PC-9 (cell line): Measurements from ENCODE around the gene USH2A. TPM values are rescaled to one million over a fixed set of nuclear protein-coding genes. Genes with fewer than 3 reads are reported as not detected.

Experiments
- BruUV-seq: library from RNA; stranded (reverse); fragments of 400-500 nt; replicated peaks from 2 replicates; lab custom pipeline; 2021; lab: Mats Ljungman, UMichigan
- CTCF ChIA-PET: fragments of 300-600 bp; sonication (Branson Sonifier 250); formaldehyde crosslinking; loops from one replicate; lab custom pipeline; 2022; ENCODE audit warnings: antibody characterized with exemption; lab: Charles Lee
- POLR2A ChIA-PET: fragments of 300-600 bp; sonication (Branson Sonifier 250); formaldehyde crosslinking; loops from one replicate; lab custom pipeline; 2022; ENCODE audit warnings: antibody characterized with exemption; ENCODE audit not compliant: unreplicated experiment; lab: Charles Lee
- DNase-seq, 2 experiments: peaks; one replicate each; pipeline versions ENCODE4 v3.0.0 to v3.0.0-alpha.2; 2015 to 2022; ENCODE audit warnings: mixed read lengths in 1 of 2
- H2AFZ ChIP-seq: fragments of 200-600 bp; sonication (generic); 2 replicates; pipeline ENCODE4 v1.8.1; 2017; ENCODE audit warnings: antibody characterized with exemption
- H3F3A ChIP-seq: fragments of 200-600 bp; sonication (generic); 2 replicates; pipeline ENCODE4 v1.8.1; 2017; ENCODE audit warnings: antibody characterized with exemption, mild to moderate bottlenecking, low read depth; ENCODE audit not compliant: insufficient read depth
- H3K27ac ChIP-seq: fragments of 200-600 bp; sonication (generic); 2 replicates; pipeline ENCODE4 v1.6.1; 2016; ENCODE audit warnings: mixed run types
- H3K27me3 ChIP-seq: fragments of 200-600 bp; sonication (generic); 2 replicates; pipeline ENCODE4 v1.6.1; 2016; ENCODE audit warnings: low read depth, mixed run types; ENCODE audit not compliant: insufficient read depth
- H3K36me3 ChIP-seq: fragments of 200-600 bp; sonication (generic); 2 replicates; pipeline ENCODE4 v1.6.1; 2016; ENCODE audit warnings: low read depth, mixed run types
- H3K4me1 ChIP-seq: fragments of 200-600 bp; sonication (generic); replicated peaks from 2 replicates; pipeline ENCODE4 v1.6.1; 2016; ENCODE audit warnings: mixed run types; ENCODE audit not compliant: insufficient read depth
- H3K4me2 ChIP-seq: fragments of 200-600 bp; sonication (generic); 2 replicates; pipeline ENCODE4 v1.6.1; 2017; ENCODE audit warnings: mixed run types
- H3K4me3 ChIP-seq: fragments of 200-600 bp; sonication (generic); 2 replicates; pipeline ENCODE4 v1.6.1; 2016; ENCODE audit warnings: mixed run types
- H3K79me2 ChIP-seq: fragments of 200-600 bp; sonication (generic); 2 replicates; pipeline ENCODE4 v1.6.1; 2017; ENCODE audit warnings: low read depth, mixed run types
- H3K9me2 ChIP-seq: fragments of 200-600 bp; sonication (generic); 2 replicates; pipeline ENCODE4 v1.8.1; 2017; ENCODE audit warnings: mild to moderate bottlenecking; ENCODE audit not compliant: insufficient read depth
- H3K9me3 ChIP-seq: fragments of 200-600 bp; sonication (generic); 2 replicates; pipeline ENCODE4 v1.8.1; 2016; ENCODE audit warnings: low read depth; ENCODE audit not compliant: insufficient read depth
- H4K20me1 ChIP-seq: fragments of 200-600 bp; sonication (generic); 2 replicates; pipeline ENCODE4 v1.8.1; 2017; ENCODE audit not compliant: insufficient read depth
- CTCF ChIP-seq: fragments of 200-600 bp; sonication (generic); conservative IDR thresholded peaks from 2 replicates; pipeline ENCODE4 v1.6.1; 2017; ENCODE audit warnings: mixed run types, antibody characterized with exemption, mild to moderate bottlenecking, moderate library complexity
- EZH2 ChIP-seq: fragments of 200-600 bp; sonication (generic); IDR thresholded peaks from 2 replicates; pipeline ENCODE4 v1.8.0; 2017; ENCODE audit warnings: antibody characterized with exemption, low read depth
- intact Hi-C: fragments of 100-400 bp; cut with micrococcal nuclease; formaldehyde crosslinking; loops from one replicate; pipeline ENCODE4 v1.10.0; 2022; ENCODE audit not compliant: unreplicated experiment
- total RNA-seq: library from RNA; stranded (reverse); gene quantifications from 2 replicates; pipeline ENCODE4 v1.2.3, GENCODE V29; 2021

The USH2A gene
- total RNA-seq, 1 experiment from 2014 or later: not detected

GRCh38 chr1:216173376-216173995 lies 249.8 kb downstream of the USH2A start:
- intact Hi-C loops: no loop called here
- Histone ChIP-seq H3K9me3 (no peaks in the 10 kb centered on the region), H3K79me2 (no peaks in the 10 kb centered on the region), H3K9me2 (no peaks in the 10 kb centered on the region), H3K4me3 (no peak overlapping the region), H3K4me2 (no peak overlapping the region), H3K27ac (no peak overlapping the region), H3K36me3 (no peaks in the 10 kb centered on the region), H3K27me3 (no peaks in the 10 kb centered on the region), H3F3A (no peaks in the 10 kb centered on the region), H2AFZ (no peak overlapping the region), H4K20me1 (no peaks in the 10 kb centered on the region), H3K4me1 (no peaks in the 10 kb centered on the region)
- no peak for TF ChIP-seq EZH2
- no peak for TF ChIP-seq CTCF
- no TSS peak for BruUV-seq
- no peak for DNase-seq
- ChIA-PET POLR2A (no interaction called here), CTCF (no interaction called here)

- Histone ChIP-seq H3K79me2 (no peaks in the 10 kb centered on the region), H3F3A (no peaks in the 10 kb centered on the region), H3K27me3 (no peaks in the 10 kb centered on the region), H2AFZ (no peak overlapping the region), H3K4me1 (no peaks in the 10 kb centered on the region), H3K36me3 (no peaks in the 10 kb centered on the region), H3K27ac (no peak overlapping the region), H3K4me3 (no peak overlapping the region), H3K9me3 (no peaks in the 10 kb centered on the region), H4K20me1 (no peaks in the 10 kb centered on the region), H3K9me2 (no peaks in the 10 kb centered on the region), H3K4me2 (no peak overlapping the region)
- ChIA-PET POLR2A (no interaction called here), CTCF (no interaction called here)
- DNase-seq: no peak
- BruUV-seq: no TSS peak
- intact Hi-C loops: no loop called here
- no peak for TF ChIP-seq EZH2
- TF ChIP-seq CTCF: no peak
Measured at GRCh38 chr1:216169351-216169750, 253.9 kb downstream of the USH2A start.

- Histone ChIP-seq H3K4me3 (no peak overlapping the region), H3K79me2 (no peaks in the 10 kb centered on the region), H3F3A (no peaks in the 10 kb centered on the region), H3K4me2 (no peak overlapping the region), H3K9me3 (no peaks in the 10 kb centered on the region), H4K20me1 (no peaks in the 10 kb centered on the region), H3K4me1 (no peaks in the 10 kb centered on the region), H3K27ac (no peak overlapping the region), H3K9me2 (no peaks in the 10 kb centered on the region), H2AFZ (no peak overlapping the region), H3K27me3 (no peaks in the 10 kb centered on the region), H3K36me3 (no peaks in the 10 kb centered on the region)
- DNase-seq: no peak
- intact Hi-C loops: no loop called here
- ChIA-PET POLR2A (no interaction called here), CTCF (no interaction called here)
- BruUV-seq: no TSS peak
- no peak for TF ChIP-seq CTCF
- TF ChIP-seq EZH2: no peak
Measured at GRCh38 chr1:216168546-216168945, 254.7 kb downstream of the USH2A start.
